ENCODE results near the gene ANKRD44.

Gene ANKRD44

DNA sequence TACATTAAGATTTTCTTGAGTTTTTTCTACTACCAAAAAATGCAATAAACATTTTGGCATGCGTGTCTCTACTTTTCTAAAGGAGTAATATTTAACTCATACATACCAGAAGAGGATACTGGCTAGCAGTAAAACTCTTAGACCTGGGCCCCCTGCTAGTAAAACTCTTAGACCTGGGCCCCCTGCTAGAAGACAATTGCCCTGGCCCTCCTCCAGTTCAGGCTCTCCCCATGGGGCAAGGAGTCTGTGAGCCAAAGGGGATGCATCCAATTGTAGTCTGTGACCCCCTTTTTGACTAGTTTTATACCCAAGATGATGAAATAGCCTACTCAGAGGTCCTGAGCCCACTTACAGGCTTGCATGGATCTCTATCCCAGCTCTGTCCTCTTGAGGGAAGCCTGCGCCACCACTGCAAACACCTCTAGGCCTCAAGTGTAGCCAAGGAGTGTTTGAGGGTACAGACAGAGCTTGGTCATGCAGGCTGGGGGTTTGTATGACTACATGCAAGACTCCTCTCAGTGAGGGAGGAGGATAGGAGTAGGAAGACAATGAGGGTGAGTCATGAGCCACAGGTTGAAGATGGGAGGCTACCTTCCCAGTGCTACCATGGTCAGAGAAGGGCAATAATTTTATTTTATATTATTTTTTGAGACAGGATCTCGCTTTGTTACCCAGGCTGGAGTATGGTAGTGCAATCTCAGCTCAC lies 338.9 kb downstream of the ANKRD44 start:
- DNase-seq, result no peak

DNA sequence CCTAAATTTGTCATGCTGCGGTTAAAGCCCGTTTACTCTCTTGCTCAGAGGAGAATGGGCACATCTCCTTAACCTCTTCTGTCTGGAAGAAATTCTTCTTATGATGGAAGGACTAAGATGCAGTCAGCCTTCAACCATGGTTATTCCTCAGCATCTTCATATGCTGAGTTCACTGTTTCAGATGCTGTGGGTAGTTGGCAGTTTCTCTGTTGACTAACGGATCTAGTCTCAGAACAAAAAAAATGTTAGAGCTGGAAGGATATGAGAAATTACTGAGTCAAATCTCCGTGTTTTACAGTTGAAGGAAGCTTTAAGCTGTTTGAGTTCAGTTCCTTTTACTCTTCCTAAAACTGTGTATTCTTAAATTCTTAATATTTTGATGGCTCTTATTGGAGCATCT lies 340.5 kb downstream of the ANKRD44 start:
- DNase-seq, result no peak

DNA sequence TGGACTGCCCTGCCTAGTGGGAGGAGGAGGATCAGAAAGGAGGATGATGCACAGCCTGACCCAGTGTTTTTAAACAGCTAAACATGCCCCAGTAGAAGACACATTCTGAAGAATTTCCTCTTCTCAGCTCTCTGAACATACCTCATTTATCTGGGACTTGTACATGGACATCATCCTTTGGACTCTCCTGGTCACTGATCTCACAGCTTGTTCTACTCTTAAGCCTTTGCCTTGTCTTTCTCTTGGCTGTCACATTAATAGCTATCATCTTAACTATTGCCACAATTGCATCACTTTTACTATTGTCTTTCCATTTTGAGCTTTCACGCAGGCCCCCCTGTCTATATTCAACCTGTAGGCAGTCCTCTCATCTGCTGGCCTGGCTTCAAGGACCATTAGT lies 342.1 kb downstream of the ANKRD44 start:
- no peak for DNase-seq

DNA sequence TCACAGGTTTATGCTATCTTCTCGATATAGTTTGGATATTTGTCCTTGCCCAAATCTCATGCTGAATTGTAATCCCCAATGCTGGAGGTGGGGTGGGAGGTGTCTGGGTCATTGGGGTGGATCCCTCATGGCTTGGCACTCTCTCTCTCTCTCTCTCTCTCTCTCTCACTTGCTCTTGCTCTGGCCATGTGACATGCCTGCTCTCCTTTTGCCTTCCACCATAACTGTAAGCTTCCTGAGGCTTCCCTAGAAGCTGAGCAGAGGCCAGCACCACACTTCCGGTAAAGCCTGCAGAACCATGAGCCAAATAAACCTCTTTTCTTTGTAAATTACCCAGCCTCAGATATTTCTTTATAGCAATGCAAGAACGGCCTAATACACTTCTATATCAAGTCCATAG lies 342.8 kb downstream of the ANKRD44 start:
- DNase-seq, result no peak

DNA sequence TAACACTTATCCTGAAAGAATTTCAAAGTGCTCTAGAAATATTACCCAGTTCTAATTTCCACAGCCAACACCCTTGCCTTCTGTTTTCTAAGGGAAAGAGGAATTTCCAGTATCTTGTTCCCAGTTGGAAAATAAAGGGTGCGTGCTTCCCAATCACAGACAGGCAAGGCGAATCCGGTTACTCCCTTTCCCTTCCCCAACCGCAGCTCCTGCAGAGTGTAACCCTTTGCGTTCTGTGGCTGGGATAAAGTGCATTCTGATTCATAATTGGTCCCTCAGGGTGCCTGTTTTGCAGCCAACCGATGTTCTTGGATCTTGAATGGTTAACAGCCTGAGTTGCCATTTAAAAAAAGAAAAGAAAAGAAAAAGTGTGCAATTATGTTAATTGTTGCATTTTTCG lies 343.5 kb downstream of the ANKRD44 start:
- DNase-seq, result no peak

DNA sequence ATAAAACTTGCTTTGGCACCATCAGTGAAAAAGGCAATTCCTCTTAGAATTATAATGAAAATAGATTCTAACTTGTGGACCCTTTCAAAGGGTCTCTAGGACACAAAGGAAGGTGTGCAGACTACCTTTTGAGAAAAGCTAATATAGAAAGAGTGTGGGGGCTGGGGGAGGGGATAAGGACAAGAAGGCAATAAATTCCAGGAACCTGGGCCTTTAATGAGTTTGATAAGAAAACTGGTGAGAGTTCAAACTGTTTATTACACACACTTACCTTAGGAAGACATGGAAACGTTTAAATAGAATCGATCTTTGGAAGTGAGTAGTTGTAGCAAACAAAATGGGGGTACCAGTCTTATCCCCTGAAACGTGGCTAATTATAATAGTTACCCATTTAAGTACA lies 344.5 kb downstream of the ANKRD44 start:
- DNase-seq, result no peak

DNA sequence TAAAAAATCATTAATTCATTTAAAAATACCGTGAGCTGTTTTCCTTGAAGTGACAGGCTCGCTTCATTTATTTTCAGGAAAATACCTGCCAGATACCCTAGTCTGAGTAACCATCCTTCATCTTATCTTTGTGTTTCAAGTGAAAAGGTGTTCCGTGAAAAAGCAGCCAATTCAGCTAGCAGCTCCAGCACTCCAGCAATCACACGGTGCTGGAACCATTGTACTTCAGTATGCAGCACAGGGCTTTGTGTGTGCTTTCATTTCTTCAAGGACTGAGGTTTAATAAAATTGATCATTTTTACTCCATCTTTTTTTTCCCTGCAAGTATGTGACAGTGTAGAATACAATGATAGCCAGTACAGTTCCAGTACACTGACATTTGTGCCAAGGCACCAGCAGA lies 344.9 kb downstream of the ANKRD44 start:
- DNase-seq, result no peak

DNA sequence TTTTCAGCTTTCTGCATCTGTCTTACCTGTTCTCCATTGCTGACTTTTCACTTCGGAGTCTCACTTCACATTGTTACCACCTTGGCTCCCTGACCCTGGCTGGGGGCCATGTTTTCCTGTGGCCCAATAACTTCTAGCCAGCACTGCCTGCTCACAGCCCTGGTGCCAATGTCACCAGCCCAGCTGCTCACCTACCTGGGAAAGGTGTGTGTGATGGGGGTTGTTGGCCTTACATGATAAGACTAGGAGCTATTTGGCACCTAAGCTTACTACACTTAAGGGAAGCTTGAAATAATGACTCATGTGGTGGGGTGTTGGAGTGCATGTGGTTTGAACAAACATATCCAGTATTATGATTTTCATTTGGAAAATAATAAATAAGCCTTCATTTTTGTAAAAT lies 346.6 kb downstream of the ANKRD44 start:
- DNase-seq, result no peak

DNA sequence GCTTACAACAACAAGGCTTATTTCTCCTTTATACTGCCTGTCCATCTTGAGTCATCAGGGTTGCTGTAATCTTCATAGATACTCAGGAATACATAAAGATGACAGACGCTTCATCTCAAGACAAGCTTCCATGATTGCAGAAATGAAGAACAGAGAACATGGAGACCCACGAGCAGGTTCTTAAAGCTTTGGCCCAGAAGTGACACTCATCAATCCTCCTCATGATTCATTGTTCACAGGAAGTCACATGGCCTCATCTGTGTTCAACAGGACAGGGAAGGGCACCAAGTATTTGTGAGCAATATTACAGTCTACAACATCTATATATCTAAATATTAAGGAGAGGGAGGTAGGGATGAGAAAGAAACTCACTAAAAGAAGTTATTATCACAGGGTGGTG lies 347.5 kb downstream of the ANKRD44 start:
- no peak for DNase-seq

DNA sequence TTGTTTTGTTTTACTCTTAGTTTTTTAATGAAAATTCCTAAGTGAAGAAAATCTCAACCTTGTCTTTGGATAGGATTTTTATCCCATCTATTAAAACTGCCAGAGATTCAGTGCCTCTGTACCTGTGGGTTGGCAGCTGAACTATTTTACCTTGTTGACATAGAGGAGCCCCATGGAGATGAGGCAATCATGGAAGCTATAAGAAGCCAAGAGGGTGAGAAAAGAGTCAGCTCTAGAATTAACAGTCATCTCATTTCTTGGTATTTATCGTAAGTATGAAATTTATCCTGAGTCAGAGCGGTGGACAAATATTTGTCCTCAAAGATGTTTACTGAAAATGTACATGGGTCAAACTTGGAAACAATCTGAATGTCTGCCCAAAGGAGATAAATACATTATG lies 348.3 kb downstream of the ANKRD44 start:
- DNase-seq, result no peak

DNA sequence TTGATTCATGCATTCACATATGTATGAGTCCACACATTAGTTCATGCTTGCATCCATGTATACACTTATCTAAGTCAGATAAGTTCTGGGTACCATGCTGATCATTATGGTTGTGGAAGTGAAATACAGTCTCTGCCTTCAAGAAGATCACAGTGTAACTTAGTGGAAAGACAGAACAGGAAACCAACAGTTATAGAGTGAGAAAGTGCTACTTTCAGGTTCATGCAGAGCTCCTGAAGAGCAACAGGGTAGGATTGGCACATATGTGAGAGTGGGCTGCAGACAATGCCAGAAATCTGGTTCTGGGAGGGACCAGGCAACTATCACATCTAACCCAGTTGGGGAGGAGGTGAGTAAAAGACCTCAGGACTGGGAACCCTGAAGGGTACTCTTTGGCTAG lies 348.7 kb downstream of the ANKRD44 start:
- DNase-seq, result no peak

DNA sequence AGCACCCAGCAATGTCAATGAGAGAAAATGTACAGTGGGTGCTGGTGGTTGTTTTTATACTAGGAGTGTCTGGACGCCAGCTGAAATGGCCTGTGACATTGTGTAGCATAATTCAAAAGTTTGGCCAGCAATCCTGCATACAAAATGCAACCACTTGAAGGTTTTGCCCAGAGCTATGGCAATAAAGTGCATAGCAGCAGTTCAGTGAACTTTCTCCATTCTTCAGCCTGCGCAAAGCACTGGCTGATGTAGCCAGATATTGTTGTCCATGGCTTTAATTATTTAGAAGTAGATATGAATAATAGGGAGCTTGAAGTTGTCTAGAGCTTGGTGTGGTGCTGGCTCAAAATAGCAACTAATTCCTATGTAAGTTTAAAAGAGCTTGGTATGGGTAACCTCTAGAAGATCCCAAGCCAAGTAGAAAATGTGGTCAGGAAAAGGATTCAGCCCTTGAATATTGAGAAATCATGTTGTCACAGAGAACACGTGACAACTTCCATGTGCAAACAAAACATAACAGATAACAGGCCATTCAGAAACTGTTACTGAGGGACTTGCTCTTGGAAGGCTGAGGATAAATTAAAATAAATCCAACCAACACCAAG lies 350.7 kb downstream of the ANKRD44 start:
- DNase-seq, result no peak

DNA sequence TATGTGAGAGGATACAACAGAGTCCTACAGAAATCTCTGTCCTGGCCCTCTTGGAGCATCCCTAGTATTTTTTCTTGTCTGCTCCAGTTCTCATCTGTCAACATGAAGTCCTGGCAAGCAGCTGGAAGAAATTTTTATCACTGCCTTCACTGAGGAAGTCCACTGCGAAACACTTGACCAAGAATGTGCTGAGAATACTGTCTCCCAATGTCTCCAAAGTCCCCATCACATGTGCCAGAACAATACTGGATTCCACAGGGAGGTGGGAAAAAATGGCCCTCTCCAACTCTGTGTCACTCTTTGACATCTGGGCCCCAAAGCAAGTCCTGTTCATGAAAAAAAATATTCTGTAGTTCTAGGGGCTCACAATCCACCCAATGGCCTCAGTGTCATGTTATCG lies 351.3 kb downstream of the ANKRD44 start:
- no peak for DNase-seq

DNA sequence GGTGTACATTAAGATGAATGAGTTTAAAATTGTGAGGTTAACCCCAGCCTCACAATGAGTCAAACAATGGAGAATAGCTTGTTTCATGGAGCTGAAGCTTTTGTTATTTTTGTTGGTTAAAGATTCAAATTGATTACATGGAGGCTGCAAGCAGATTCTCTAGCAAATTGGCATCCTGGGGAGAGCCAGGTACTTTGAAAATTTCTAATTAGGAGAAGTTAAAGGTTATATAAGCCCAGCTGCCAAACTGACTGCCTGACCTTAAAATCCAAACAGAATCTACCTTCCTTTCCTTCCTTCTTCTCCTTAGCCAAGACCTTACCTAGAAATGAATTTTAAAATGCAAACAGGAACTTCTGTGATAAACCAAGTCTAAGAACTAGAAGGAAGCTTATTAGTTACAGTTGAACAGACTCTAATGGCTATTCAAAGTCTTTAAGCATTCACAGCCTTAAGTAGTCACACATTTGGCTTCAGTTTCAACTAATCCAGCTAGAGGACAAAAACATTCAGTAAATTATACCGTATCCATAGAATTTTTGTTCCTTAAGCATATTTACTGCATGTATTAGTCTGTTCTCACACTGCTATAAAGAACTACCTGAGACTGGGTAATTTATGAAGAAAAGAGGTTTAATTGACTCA lies 352.6 kb downstream of the ANKRD44 start:
- no peak for DNase-seq

DNA sequence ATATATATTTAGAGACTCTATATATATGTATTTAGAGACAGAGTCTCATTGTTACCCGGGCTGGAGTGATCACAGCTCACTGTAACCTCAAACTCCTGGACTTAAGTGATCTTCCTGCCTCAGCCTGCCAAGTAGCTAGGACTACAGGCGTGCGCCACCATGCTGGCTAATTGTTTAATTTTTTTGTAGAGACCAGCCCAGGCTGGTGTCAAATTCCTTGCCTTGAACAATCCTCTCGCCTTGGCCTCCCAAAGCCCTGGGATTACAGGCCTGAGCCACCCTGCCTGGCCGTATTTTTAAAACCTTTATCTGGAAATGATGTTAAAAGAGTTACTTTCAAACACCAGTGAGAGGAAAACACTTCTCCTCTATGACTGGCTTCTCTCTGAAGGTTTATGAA lies 353.1 kb downstream of the ANKRD44 start:
- DNase-seq, result no peak

DNA sequence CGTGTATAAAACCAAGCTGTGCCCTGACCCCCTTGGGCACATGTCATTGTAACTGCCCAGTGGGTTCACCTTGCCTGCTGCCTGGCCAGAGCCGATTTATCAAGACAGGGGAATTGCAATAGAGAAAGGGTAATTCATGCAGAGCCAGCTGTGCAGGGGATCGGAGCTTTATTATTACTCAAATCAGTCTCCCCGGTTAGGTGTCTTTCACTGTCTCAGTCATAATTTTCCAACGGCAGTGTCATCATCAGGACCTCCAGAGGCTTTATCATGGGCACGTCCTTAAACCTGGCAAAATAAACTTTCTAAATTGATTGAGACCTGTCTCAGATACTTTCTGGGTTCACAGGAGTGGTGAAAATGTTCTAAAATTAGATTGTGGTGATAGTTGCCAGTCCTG lies 354.5 kb downstream of the ANKRD44 start:
- no peak for DNase-seq

DNA sequence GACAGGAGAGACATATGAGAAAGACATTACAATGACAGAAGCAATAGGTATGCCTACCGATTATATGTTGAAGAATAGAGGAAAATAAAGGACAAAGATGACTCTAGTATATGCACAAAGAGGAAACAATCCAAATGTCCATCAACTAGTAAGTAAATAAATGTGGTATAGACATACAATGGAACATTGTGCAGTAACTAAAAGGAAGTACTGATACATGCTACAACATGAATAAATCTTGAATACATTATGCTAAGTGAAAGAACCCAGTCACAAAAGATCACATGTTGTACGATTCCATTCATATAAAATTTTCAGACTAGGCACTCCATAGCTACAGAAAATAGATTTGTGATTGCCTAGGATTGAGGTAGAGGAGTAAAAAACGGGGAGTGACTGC lies 355.5 kb downstream of the ANKRD44 start:
- DNase-seq, result no peak

DNA sequence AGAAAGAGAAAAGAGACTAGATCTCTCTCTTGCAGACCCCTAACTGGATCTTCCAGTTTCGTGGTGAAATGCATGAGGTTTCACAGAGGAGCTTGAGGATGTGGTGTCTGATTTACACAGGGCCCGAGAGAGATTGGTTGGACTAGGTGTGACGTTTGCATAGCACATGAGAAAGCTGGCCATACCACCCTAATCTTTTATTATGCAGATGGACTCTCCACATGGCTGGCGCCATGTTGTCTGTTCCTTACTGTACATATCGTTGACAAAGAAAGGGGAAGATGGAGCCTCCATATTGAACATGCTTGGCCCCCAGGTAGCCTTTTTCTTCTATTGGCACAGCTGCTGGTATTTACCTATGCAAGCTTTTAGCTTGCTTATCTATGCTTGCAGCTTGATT lies 356.6 kb downstream of the ANKRD44 start:
- no peak for DNase-seq

DNA sequence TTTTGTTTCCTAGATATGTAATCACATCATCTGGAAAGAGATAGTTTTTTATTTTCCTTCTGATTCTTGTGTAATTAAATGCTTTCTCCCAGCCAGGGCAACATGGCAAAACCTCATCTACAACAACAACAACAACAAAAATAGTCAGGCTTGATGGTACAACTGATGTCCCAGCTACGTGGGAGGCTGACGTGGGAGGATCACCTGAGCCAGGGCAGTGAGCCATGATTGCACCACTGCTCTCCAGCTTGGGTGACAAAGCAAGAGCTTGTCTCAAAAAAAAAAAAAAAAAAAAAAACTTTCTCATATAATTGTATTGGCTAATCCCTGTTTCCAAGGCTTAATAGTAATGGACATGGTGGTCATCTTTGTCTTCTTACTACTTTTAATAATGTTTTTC lies 357.6 kb downstream of the ANKRD44 start:
- DNase-seq, result no peak

DNA sequence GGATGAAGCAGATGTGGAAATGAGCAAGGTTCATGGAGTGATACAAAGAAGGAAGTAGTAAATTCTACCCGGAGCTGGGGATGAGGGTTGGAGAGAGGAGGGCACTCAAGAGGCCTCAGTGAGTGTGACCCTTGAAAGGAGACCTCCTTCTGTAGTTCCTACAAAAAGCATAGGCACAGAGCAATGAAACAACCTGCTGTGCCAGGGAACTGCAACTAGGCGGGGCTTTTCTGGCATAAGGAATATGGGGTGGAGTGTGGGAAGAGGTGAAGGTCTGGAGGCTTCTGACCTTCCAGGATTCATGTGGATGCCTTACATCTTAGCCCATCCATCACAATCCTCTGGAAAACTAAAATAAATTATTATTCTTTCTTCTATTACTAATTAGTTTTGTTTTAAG lies 358.6 kb downstream of the ANKRD44 start:
- DNase-seq, result no peak

DNA sequence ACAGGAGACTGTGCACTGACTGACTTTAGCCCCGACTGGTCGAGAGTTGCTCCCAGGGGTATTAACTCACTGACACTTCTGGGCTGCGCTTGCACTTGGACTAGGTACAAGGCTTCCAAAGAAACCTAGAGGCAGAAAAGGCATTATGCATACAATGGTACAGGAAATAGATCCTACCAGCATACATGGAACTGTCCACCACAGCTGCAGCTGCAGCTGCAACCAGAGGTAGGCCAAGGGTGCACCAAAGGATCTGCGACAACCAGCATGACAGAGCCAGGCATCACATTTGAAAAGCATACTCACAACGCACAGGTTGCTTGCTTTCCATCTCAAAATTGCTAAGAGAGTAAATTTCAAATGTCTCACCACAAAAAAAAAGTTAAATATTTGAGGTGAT lies 361.5 kb downstream of the ANKRD44 start:
- no peak for DNase-seq

DNA sequence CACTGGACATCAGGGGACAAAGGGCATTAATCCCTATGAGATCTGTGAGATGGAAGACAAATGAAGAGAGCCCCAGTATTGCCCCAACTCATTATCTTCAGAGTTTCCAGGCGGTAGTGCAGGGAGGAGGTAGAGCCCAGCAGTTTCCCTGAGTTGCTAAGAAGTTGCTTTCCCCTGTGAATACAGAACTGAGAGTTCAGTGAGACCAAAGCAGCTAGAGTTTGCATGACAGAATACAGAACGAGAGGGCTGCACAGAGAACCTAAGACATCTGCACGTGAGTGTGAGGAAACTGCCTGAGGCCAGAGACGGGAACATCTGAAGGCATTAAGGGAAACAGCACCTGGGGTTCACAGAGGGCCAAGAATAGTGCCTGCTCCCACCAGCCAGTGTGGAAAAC lies 366.0 kb downstream of the ANKRD44 start:
- no peak for DNase-seq

DNA sequence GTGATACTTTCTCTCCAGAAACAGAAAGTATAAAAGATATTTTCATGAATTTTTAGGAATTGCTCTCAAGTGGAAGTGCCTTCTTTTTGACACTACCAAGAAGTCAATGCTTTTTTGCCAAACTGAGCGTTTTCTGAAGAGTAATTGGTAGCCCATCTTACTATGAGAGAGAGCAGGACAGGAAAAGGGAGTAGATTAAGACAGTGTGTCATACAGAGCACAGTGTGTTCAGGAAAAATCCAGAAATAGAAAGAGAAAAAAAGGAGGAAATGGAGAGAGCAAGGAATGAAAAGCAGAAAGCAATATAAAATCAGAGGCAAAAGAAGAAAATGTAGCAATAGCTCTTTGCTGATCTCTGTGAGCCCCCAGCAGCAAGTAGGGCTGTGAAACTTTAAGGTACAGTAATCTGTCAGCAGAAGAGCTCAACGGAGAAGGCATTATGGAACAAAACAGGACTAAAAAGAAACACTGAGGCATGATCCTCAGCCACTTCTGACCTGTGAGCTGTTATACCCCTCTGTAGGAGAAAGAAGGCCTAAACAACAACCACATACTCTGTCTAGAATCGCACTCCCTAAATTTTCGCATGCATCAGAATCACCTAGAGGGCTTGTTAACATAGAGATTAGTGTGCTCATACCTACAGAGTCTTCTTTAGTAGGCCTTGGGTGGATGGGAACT lies 369.0 kb downstream of the ANKRD44 start:
- DNase-seq, result no peak

DNA sequence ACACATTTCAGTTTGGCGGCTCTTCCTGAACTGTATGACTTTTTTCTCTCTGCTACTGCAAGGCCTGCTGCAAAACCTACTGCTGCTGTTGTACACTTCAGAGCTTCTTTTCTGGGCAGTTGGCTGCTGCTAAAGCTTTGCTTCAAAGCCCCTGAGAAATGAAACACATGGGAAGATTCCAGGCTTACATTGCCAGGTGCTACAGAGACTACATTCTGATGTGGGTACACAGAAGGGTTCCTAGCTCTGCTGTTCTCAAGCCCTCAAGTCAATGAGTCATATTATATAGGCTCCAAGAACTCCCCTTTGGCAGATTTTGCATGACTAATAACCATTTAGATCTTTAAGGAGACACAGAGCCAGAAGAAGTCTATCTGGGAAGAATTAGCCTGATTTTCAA lies 371.2 kb downstream of the ANKRD44 start:
- no peak for DNase-seq

All from CD4-positive, alpha-beta T cell treated with Interleukin-12 subunit alpha and Interleukin-12 subunit beta, for 1 hour (primary cell).